GM19025 (cell line): ENCODE measurements around the gene PKDCC.

Source experiments
- ATAC-seq: cut with Tn5 transposase; IDR thresholded peaks from one replicate; pipeline ENCODE4 v1.9.1; 2021; ENCODE audit warnings: mild to moderate bottlenecking, low read depth, moderate library complexity; ENCODE audit not compliant: unreplicated experiment

Gene PKDCC

GRCh38 chr2:42047488-42048298, at the start of gene PKDCC:
TSS of gene PKDCC (plus strand) at chr2:42048021. CDS start at chr2:42048200, 179 bp downstream.
- ATAC-seq, result peak; percentile 57

DNA sequence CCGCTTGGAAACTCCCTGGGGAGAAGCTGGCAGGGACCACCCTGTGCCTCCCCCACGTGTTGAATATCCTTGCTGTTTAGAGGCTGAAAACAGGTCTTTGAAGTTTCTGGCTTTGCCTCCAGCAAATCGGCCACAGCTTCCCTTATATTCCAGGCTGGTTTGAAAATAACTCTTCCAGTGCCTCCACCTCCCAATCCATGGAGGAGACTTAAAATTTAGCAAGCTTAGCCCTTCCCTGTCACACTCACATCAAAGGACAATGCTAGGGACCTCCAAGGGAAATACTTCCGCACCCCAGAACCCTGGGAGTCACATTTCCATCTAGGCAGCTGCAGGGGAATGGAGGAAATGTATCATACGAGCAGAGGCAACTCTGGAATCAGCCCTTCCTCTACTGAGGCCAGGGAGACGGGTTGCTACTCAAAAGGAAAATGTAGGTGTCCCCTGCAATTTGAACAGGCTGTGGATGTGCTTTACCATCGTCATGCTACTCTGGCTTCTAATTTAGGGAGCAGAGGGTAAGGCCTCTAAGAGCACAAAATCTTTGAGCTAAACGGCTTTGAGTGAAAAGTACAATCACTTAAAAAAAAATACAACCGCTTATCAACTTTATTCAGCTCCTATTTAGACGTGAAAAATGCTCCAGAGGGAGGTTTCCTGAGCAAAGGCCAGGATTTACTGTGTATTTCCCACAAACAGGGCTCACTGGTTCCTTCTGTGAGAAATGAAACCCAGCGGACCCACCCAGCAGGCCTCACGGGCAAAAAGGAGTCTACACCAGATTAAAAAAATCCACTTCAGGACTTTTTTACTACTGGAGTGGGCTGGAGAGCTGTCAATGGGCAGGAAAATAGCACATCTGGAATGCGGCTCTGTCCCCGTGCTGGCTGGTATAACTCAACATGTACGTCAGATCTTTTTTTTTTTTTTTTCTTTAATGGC, 49.4 kb upstream of the PKDCC start:
- ATAC-seq, result no peak

- no peak for ATAC-seq
These were observed 48.7 kb upstream of the PKDCC start for GRCh38 chr2:41999128-41999480.

- no peak for ATAC-seq
These were observed 48.1 kb upstream of the PKDCC start for GRCh38 chr2:41999592-42000281.

DNA sequence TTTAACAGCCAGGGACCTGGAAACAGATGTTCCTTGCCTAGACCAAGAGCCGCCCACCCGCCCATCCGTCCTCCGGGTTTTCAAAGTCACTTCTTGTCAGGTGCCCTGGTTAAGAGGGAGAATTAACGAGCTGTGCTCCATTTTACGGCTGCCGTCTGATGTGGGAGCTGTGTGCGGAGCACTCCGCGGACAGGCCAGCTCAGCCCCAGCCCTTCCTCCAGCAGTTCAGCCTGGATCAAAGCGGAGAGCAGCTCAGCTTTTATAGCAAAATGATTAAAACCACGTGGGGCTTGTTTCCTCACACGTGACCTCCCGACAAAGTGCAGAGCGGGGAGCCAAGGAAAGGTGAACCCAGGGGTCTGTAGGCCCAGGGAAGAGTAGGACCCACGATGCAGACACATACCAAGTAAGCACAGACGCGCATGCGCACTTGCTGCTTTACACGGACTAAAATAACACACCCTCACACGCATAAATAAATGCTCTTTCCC, 46.1 kb upstream of the PKDCC start:
- ATAC-seq, result no peak

DNA sequence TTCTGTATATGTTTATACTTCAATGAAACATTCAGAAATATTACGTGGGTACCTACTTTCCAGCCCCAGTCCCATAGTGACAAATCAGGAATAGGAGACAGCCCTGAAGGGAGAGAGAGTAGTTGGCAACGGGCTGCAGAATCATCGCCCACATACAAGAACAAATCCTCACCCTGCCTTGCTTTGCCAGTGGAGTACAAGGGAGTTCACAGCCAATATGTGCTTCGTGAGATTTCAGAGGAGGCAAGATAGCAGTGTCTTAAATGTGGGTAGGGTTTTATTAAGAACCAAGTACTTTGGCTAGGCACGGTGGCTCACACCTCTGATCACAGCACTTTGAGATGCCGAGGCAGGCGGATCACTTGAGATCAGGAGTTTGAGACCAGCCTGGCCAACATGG, 40.3 kb upstream of the PKDCC start:
- no peak for ATAC-seq

DNA sequence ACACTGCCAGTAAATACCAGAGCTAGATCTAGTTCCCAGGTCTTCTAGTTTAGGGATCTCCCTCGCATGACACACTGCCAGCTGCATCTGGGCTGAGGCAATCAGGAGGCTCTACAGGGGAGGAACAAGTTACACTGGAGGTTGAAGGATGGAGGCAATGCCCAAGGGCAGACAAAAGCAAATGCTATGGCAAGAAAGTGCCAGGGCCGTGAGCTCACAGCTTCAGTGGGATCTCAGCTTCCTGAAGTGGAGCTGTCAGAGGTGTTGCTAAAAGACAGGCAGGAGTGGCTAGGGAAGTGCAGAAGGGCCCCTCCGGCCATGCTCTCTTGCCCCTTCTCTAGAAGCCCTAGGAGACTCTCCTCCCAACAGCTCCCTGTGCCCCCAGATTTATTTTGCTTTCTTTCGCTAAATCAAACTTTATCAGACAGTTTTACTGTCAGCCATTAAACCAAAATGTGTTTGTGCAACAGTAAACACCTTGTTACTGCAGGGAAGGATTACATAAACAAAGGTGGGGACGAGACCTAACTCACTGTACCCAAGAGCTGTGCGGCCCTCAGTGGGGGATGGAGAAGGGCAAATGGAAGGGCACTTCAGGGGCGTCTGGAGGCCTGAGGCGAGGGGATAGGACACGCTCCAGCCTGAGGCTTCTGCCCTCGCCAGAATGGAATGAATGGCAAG, 39.4 kb upstream of the PKDCC start:
- ATAC-seq, result no peak

- peak; percentile 57 for ATAC-seq
These were observed 37.9 kb upstream of the PKDCC start for GRCh38 chr2:42009657-42010580.

GRCh38 chr2:42010743-42011298, 37.0 kb upstream of the PKDCC start:
- no peak for ATAC-seq

DNA sequence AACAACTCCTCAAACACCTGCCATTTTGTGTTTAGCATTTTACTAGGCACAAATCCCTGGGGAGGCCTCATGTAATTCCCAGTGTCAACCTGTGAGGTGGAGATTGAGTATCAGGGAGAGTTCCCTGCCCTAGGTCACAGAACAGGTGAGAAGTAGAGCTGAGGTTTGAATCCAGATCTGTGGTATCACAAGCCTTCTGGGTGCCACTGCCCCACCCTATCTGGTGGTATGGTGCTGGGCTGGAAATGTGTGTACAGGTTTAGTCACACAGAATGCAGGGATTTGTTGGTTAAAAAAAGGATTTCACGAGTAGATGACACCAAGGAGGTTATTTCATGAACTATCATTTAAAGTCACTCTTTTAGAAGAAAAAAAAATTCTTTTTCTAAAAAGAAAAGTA, 35.7 kb upstream of the PKDCC start:
- no peak for ATAC-seq

GRCh38 chr2:42012651-42013050, 35.2 kb upstream of the PKDCC start:
- ATAC-seq, result no peak

- ATAC-seq, result no peak
These were observed 34.4 kb upstream of the PKDCC start for GRCh38 chr2:42013409-42013808.

GRCh38 chr2:42021464-42021863, 26.4 kb upstream of the PKDCC start:
- no peak for ATAC-seq

GRCh38 chr2:42025151-42025582, 22.7 kb upstream of the PKDCC start:
- no peak for ATAC-seq

DNA sequence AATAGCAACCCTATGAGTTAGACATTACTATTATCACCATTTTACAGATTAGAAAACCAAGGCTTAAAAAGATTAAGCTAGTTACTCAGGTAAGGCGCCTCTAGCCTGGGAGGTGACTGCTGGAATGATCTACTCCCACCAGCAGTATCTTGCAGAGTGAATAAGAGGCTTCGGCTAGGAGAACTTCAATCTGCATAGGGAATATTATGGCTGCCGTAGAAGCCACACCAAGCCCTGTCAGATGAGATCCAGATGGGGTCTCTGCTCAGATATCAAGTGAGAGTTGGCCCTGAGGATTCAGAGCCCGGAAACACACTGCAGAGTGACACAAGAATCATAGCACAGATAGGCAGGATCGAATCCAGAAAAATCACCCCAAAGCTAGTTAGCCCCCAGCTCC, 21.5 kb upstream of the PKDCC start:
- ATAC-seq, result no peak

DNA sequence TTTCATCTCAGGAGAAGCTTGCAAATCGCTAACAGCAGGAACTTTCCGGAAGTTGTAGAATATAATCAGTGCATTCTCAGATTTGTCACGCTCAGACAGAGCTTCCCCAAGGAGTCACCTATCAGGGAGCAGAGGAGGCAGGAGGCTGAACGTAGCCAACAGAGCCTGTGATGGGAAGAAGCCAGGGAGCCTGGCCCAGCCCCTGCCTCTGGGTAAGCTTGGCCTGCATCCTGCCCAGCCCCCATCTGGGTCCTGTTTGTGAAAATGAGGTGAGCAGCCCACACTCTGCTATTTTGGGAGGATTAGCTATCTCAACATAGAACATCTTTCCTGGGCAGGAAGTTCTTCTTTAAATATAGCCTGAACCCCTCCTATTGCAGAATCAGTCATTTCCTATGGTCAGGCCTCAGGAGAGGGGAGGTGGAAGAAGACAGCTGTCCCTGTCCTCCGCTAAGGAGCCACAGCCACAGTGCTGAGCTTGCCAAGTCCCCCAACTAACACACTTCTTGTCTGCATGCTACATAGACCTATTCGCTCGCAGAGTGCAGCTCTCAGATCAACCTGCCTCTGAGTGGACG, 19.2 kb upstream of the PKDCC start:
- ATAC-seq, result peak; percentile 66

DNA sequence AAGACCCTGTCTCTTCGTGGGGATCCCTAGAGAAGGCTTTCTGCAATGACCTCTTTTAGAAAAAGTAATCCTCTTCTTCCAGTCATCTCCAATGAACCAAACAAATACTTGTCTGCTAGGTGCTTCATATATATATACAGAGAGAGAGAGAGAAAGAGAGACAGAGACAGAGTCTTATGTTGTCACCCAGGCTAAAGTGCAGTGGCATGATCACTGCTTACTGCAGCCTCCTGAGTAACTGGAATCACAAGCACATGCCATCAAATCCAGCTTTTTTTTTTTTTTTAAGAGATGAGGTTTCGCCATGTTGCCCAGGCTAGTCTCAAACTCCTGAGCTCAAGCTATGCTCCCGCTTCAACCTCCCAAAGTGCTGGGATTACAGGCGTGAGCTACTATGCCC, 18.6 kb upstream of the PKDCC start:
- peak; percentile 17 for ATAC-seq

GRCh38 chr2:42029639-42030199, 18.1 kb upstream of the PKDCC start:
- no peak for ATAC-seq
